Kidney (tissue), 14 donors: ENCODE data around the gene LCNL1. TPM values are rescaled to one million over a fixed set of nuclear protein-coding genes. Genes with fewer than 3 reads are reported as not detected.

Experiments
- DNase-seq, 5 donors: peaks; one replicate each; pipeline ENCODE4 v3.0.0-alpha.2; 2013 to 2020
- FAIRE-seq: peaks from 2 replicates; lab custom pipeline; 2012; peaks lifted over from hg19 to GRCh38; lab: Jason Lieb, UNC
- H3K27ac ChIP-seq, 2 donors: one replicate each; pipeline ENCODE4 v1.7.0; 2013; ENCODE audit warnings: low read depth in 2 of 2, low read length in 2 of 2, inconsistent platforms in 1 of 2
- H3K27me3 ChIP-seq: one replicate; pipeline ENCODE4 v1.7.1; 2013; ENCODE audit warnings: low read length, inconsistent platforms; ENCODE audit not compliant: control insufficient read depth, insufficient read depth
- H3K36me3 ChIP-seq, 3 donors: one replicate each; pipeline versions ENCODE4 v1.7.0 to v1.7.1; 2013; ENCODE audit warnings: low read length in 3 of 3, control low read depth in 1 of 3, inconsistent platforms in 1 of 3; ENCODE audit not compliant: insufficient read depth in 3 of 3, control insufficient read depth in 2 of 3
- H3K4me1 ChIP-seq, 3 donors: one replicate each; pipeline versions ENCODE4 v1.7.0 to v1.7.1; 2013; ENCODE audit warnings: low read length in 3 of 3, inconsistent platforms in 1 of 3, low read depth in 1 of 3; ENCODE audit not compliant: control insufficient read depth in 2 of 3, insufficient read depth in 2 of 3
- H3K4me3 ChIP-seq, 3 donors: one replicate each; pipeline versions ENCODE4 v1.7.0 to v1.8.1; 2013; ENCODE audit warnings: low read length in 3 of 3, control low read depth in 1 of 3, inconsistent platforms in 1 of 3
- H3K9ac ChIP-seq, 3 donors: one replicate each; pipeline versions ENCODE4 v1.7.0 to v1.7.1; 2013; ENCODE audit warnings: low read length in 3 of 3, control low read depth in 1 of 3, inconsistent platforms in 1 of 3
- H3K9me3 ChIP-seq, 3 donors: one replicate each; pipeline versions ENCODE4 v1.7.0 to v1.7.1; 2013; ENCODE audit warnings: low read length in 3 of 3, control low read depth in 1 of 3, inconsistent platforms in 1 of 3; ENCODE audit not compliant: control insufficient read depth in 2 of 3, insufficient read depth in 1 of 3
- CTCF ChIP-seq: IDR thresholded peaks from 3 replicates; pipeline ENCODE4 v1.5.1; 2012; ENCODE audit warnings: mild to moderate bottlenecking, moderate library complexity, borderline replicate concordance; ENCODE audit not compliant: insufficient read depth; ENCODE audit errors: extremely low read depth
- intact Hi-C: fragments of 100-400 bp; cut with DNase I; formaldehyde crosslinking; loops from one replicate; pipeline ENCODE4 v1.11.1; 2022
- polyA plus RNA-seq: library from polyadenylated mRNA; stranded (reverse); fragments of 350-450 nt; fragmentation: Illumina TruSeq; extraction: RNeasy Lipid Tissue Mini Kit (QIAGEN cat#74804); gene quantifications from one replicate; pipeline ENCODE4 v1.2.3, GENCODE V29; 2014; ENCODE audit warnings: low read depth, low replicate concordance; ENCODE audit not compliant: insufficient read depth
- total RNA-seq: library from RNA; stranded (reverse); fragmentation: NEBNext Ultra II Directional; extraction: Animal tissue kit (Norgen Biotek cat#: 25700); gene quantifications from one replicate; pipeline ENCODE4 v1.2.1, GENCODE V29; 2021
- donor health status: control.
- donor health status: control.
- donor health status: control.
- donor health status: control.
- donor health status: control.
- donor health status: DM: yes; HTN: yes; CAD: no.
- donor health status: Normal renal cell carcinoma (clear cell type).

Gene LCNL1
- total and polyA plus RNA-seq, 2 donors from 2014 or later = 0.54 to 1.4 TPM

GRCh38 chr9:136936645-136937170 is 46.1 kb upstream of the LCNL1 start:
- Histone ChIP-seq H3K27me3 (no peaks in the 10 kb centered on the region), H3K27ac (no peak overlapping the region), H3K36me3 (peaks cover 0 to 18% (median 7%) of the 10 kb centered on the region in 3 donors), H3K9me3 (no peaks in the 10 kb centered on the region), H3K4me3 (no peak overlapping the region), H3K9ac (no peak overlapping the region), H3K4me1 (no peaks in the 10 kb centered on the region)
- DNase-seq = no peak
- TF ChIP-seq CTCF = no peak
- no peak for FAIRE-seq
- intact Hi-C loops = no loop called here

GRCh38 chr9:136937186-136938001 is 45.4 kb upstream of the LCNL1 start:
- FAIRE-seq (no peak), DNase-seq (no peak)
- Histone ChIP-seq H3K4me3 (no peak overlapping the region), H3K27me3 (no peaks in the 10 kb centered on the region), H3K36me3 (peaks cover 0 to 23% (median 7%) of the 10 kb centered on the region in 3 donors), H3K4me1 (no peaks in the 10 kb centered on the region), H3K9ac (no peak overlapping the region), H3K9me3 (no peaks in the 10 kb centered on the region), H3K27ac (no peak overlapping the region)
- TF ChIP-seq CTCF = no peak
- intact Hi-C loops = no loop called here

- intact Hi-C loops = no loop called here
- Histone ChIP-seq H3K9ac (no peak overlapping the region), H3K36me3 (peaks cover 0 to 23% (median 7%) of the 10 kb centered on the region in 3 donors), H3K27me3 (no peaks in the 10 kb centered on the region), H3K4me3 (no peak overlapping the region), H3K9me3 (no peaks in the 10 kb centered on the region), H3K4me1 (peaks cover 0 to 10% (median 0%) of the 10 kb centered on the region in 3 donors), H3K27ac (no peak overlapping the region)
- FAIRE-seq (no peak), DNase-seq (no peak)
- no peak for TF ChIP-seq CTCF
Observed at GRCh38 chr9:136939431-136939995, 43.3 kb upstream of the LCNL1 start.
